DOHH2 (cell line): ENCODE data around the gene ZER1.
"Not testable (repeated sequence)": the region's sequence is repeated elsewhere in the genome, so short reads cannot be mapped to it uniquely, and the experiment has no call there.

ENCODE experiments used
- H3F3A ChIP-seq: fragments of 200-600 bp; sonication (generic), shearing (Covaris generic); 2 replicates; pipeline ENCODE4 v1.6.0; 2016; ENCODE audit warnings: antibody characterized with exemption, mild to moderate bottlenecking; ENCODE audit not compliant: control insufficient read depth, insufficient read depth
- H3K27ac ChIP-seq: fragments of 200-600 bp; sonication (generic); 2 replicates; pipeline ENCODE4 v1.5.1; 2014; ENCODE audit warnings: low read depth, mild to moderate bottlenecking, low read length, moderate library complexity
- H3K27me3 ChIP-seq: fragments of 200-600 bp; sonication (generic); 2 replicates; pipeline ENCODE4 v1.6.1; 2014; ENCODE audit warnings: mild to moderate bottlenecking, low read length, mixed read lengths; ENCODE audit not compliant: control insufficient read depth
- H3K36me3 ChIP-seq: fragments of 200-600 bp; sonication (generic); 2 replicates; pipeline ENCODE4 v1.6.1; 2014; ENCODE audit warnings: mild to moderate bottlenecking, low read length, moderate library complexity, mixed read lengths; ENCODE audit not compliant: control insufficient read depth
- H3K4me1 ChIP-seq: fragments of 200-600 bp; sonication (generic); 2 replicates; pipeline ENCODE4 v1.6.1; 2014; ENCODE audit warnings: mild to moderate bottlenecking, low read length, mixed read lengths; ENCODE audit not compliant: control insufficient read depth
- H3K4me2 ChIP-seq: fragments of 200-600 bp; sonication (generic); 2 replicates; pipeline ENCODE4 v1.6.0; 2014; ENCODE audit warnings: mild to moderate bottlenecking, low read length, moderate library complexity
- H3K4me3 ChIP-seq: fragments of 200-600 bp; sonication (generic); 2 replicates; pipeline ENCODE4 v1.5.1; 2014; ENCODE audit warnings: mild to moderate bottlenecking, low read length, mixed read lengths
- H3K79me2 ChIP-seq: fragments of 200-600 bp; sonication (generic); 2 replicates; pipeline ENCODE4 v1.6.1; 2014; ENCODE audit warnings: mild to moderate bottlenecking, low read length, mixed read lengths; ENCODE audit not compliant: control insufficient read depth
- H3K9me2 ChIP-seq: fragments of 200-600 bp; sonication (generic); replicated peaks from 2 replicates; pipeline ENCODE4 v1.6.1; 2014; ENCODE audit warnings: mild to moderate bottlenecking, low read length, mixed read lengths; ENCODE audit not compliant: control insufficient read depth
- H3K9me3 ChIP-seq: fragments of 200-600 bp; sonication (generic); 2 replicates; pipeline ENCODE4 v1.6.1; 2014; ENCODE audit warnings: antibody characterized with exemption, low read length, mixed read lengths; ENCODE audit not compliant: control insufficient read depth, insufficient read depth
- H4K20me1 ChIP-seq: fragments of 200-600 bp; sonication (generic); 2 replicates; pipeline ENCODE4 v1.6.0; 2014; ENCODE audit warnings: low read depth, mild to moderate bottlenecking, antibody characterized with exemption, low read length, moderate library complexity; ENCODE audit not compliant: control insufficient read depth, insufficient read depth
- EZH2phosphoT487 ChIP-seq: fragments of 200-600 bp; sonication (generic); IDR thresholded peaks from 2 replicates; pipeline ENCODE4 v1.6.1; 2017; ENCODE audit warnings: borderline replicate concordance, mild to moderate bottlenecking, antibody characterized with exemption, low read length, moderate library complexity, mixed read lengths
- TF ChIP-seq, protein P1 (sequence below): fragments of 200-600 bp; sonication (generic); IDR thresholded peaks from one replicate; pipeline ENCODE4 v1.5.1; 2014; ENCODE audit warnings: antibody characterized with exemption, mild to moderate bottlenecking, low read depth, low read length; ENCODE audit not compliant: poor library complexity, severe bottlenecking

The ZER1 gene

GRCh38 chr9:128798896-128799295 lies 27.2 kb upstream of the ZER1 start:
- H3F3A ChIP-seq = no peaks in the 10 kb centered on the region
- H3K27ac ChIP-seq = no peak overlapping the region
- H4K20me1 ChIP-seq = no peaks in the 10 kb centered on the region
- H3K79me2 ChIP-seq = no peaks in the 10 kb centered on the region
- TF ChIP-seq, protein P1, sequence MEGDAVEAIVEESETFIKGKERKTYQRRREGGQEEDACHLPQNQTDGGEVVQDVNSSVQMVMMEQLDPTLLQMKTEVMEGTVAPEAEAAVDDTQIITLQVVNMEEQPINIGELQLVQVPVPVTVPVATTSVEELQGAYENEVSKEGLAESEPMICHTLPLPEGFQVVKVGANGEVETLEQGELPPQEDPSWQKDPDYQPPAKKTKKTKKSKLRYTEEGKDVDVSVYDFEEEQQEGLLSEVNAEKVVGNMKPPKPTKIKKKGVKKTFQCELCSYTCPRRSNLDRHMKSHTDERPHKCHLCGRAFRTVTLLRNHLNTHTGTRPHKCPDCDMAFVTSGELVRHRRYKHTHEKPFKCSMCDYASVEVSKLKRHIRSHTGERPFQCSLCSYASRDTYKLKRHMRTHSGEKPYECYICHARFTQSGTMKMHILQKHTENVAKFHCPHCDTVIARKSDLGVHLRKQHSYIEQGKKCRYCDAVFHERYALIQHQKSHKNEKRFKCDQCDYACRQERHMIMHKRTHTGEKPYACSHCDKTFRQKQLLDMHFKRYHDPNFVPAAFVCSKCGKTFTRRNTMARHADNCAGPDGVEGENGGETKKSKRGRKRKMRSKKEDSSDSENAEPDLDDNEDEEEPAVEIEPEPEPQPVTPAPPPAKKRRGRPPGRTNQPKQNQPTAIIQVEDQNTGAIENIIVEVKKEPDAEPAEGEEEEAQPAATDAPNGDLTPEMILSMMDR = no peak
- no peak for TF ChIP-seq EZH2phosphoT487
- H3K27me3 ChIP-seq = no peaks in the 10 kb centered on the region
- no peaks in the 10 kb centered on the region for H3K4me1 ChIP-seq
- no peak overlapping the region for H3K4me2 ChIP-seq
- H3K9me2 ChIP-seq = no peaks in the 10 kb centered on the region
- H3K36me3 ChIP-seq = peaks cover 65% of the 10 kb centered on the region
- H3K4me3 ChIP-seq = no peak overlapping the region
- H3K9me3 ChIP-seq = no peaks in the 10 kb centered on the region

DNA sequence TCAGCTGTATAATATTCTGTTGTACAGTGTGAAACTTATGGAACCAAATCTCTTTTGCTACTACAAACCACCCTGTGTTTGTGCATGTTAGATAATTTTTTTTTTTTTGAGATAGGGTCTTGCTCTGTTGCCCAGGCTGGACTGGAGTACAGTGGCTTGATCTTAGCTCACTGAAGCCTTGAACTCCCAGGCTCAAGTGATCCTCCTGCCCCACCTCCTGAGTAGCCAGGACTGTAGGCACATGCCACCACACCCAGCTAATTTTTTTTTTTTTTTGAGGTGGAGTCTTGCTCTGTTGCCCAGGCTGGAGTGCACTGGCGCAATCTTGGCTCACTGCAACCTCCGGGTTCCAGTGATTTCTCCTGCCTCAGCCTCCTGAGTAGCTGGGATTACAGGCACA lies 23.2 kb upstream of the ZER1 start:
- not testable (repeated sequence) for H3F3A ChIP-seq, H3K9me2 ChIP-seq, H3K79me2 ChIP-seq, H3K4me3 ChIP-seq, H3K4me2 ChIP-seq, H3K27me3 ChIP-seq, H3K9me3 ChIP-seq, H4K20me1 ChIP-seq, H3K4me1 ChIP-seq, H3K27ac ChIP-seq
- H3K36me3 ChIP-seq = peaks cover 74% of the 10 kb centered on the region

- Histone ChIP-seq H3K27ac (no peak overlapping the region), H3K4me3 (no peak overlapping the region), H3K4me1 (peaks cover 5% of the 10 kb centered on the region), H3K9me3 (no peaks in the 10 kb centered on the region), H3F3A (no peaks in the 10 kb centered on the region), H3K4me2 (no peak overlapping the region), H3K36me3 (peaks cover 70% of the 10 kb centered on the region), H4K20me1 (no peaks in the 10 kb centered on the region), H3K27me3 (no peaks in the 10 kb centered on the region), H3K9me2 (no peaks in the 10 kb centered on the region), H3K79me2 (peaks cover 11% of the 10 kb centered on the region)
- TF ChIP-seq, protein P1 = no peak
- TF ChIP-seq EZH2phosphoT487 = no peak
These were observed 21.4 kb upstream of the ZER1 start for GRCh38 chr9:128792978-128793686.

DNA sequence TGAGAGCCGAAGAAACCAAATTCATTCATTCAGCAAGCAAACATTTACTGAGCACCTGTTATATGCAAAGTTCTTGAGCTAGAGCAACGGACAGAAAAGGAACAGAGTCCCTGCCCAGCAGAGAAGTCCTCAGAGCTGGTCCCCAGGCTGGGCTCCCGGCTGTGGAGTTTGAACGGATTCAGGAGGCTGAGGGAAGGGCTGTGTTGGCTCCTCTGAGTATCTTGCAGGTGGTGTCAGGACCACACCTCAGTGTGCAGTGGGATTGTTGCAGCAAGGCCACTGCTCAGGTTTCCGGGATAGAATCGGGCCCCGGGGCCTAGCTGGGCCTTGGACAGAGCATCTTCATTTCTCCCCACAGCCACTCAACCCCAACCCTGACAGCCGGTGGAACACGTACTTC lies 20.4 kb upstream of the ZER1 start:
- Histone ChIP-seq H3K79me2 (peaks cover 21% of the 10 kb centered on the region), H3F3A (no peaks in the 10 kb centered on the region), H3K4me1 (peaks cover 9% of the 10 kb centered on the region), H3K4me3 (no peak overlapping the region), H3K9me2 (no peaks in the 10 kb centered on the region), H3K9me3 (no peaks in the 10 kb centered on the region), H4K20me1 (no peaks in the 10 kb centered on the region), H3K4me2 (no peak overlapping the region), H3K36me3 (peaks cover 64% of the 10 kb centered on the region), H3K27me3 (no peaks in the 10 kb centered on the region), H3K27ac (no peak overlapping the region)
- no peak for TF ChIP-seq EZH2phosphoT487
- TF ChIP-seq, protein P1 = no peak
